Ascending aorta (tissue), 2 donors: ENCODE results near the gene MESD. TPM values are rescaled to one million over a fixed set of nuclear protein-coding genes. Genes with fewer than 3 reads are reported as not detected.

Source experiments
- DNase-seq, 2 donors: peaks; one replicate each; pipeline ENCODE4 v3.0.0-alpha.2; 2019; ENCODE audit warnings: low spot score in 2 of 2
- H3K27ac ChIP-seq, 2 donors: fragments of 200-600 bp; sonication (generic); one replicate each; pipeline ENCODE4 v1.5.1; 2016 to 2017; ENCODE audit warnings: mild to moderate bottlenecking in 1 of 2
- H3K27me3 ChIP-seq: fragments of 200-600 bp; sonication (generic); one replicate; pipeline ENCODE4 v1.5.1; 2017
- H3K36me3 ChIP-seq, 2 donors: fragments of 200-600 bp; sonication (generic); one replicate each; pipeline ENCODE4 v1.5.1; 2016
- H3K4me1 ChIP-seq, 2 donors: fragments of 200-600 bp; sonication (generic); one replicate each; pipeline ENCODE4 v1.5.1; 2016 to 2017; ENCODE audit warnings: mild to moderate bottlenecking in 1 of 2
- H3K4me3 ChIP-seq, 2 donors: fragments of 200-600 bp; sonication (generic); one replicate each; pipeline ENCODE4 v1.5.1; 2016 to 2017; ENCODE audit warnings: mild to moderate bottlenecking in 1 of 2
- H3K9me3 ChIP-seq, 2 donors: fragments of 200-600 bp; sonication (generic); one replicate each; pipeline ENCODE4 v1.5.1; 2016
- CTCF ChIP-seq, 3 experiments: fragments of 200-600 bp in 2 of 3; fragments of 450-650 bp in 1 of 3; sonication (generic) in 2 of 3; IDR thresholded peaks; one replicate each; pipeline ENCODE4 v1.5.1; 2016 to 2019; ENCODE audit warnings: antibody characterized with exemption in 3 of 3, mild to moderate bottlenecking in 1 of 3, moderate library complexity in 1 of 3
- intact Hi-C: fragments of 100-400 bp; cut with DNase I; formaldehyde crosslinking; loops from one replicate; pipeline ENCODE4 v1.15.1; 2023
- total RNA-seq: library from RNA; depleted of rRNA; stranded (reverse); fragments of >200 nt; gene quantifications from one replicate; pipeline ENCODE4 v1.1.0, GENCODE V29; 2016

The MESD gene
- total RNA-seq, 1 donor from 2014 or later: 6.4 TPM

- peaks cover 0 to 29% of the 10 kb centered on the region in 2 donors for H3K4me1 ChIP-seq
- peak overlapping the region; percentile 70 to 95 for H3K4me3 ChIP-seq
- no peak for TF ChIP-seq CTCF (IDR thresholded peaks at IDR 0.05)
- no peaks in the 10 kb centered on the region for H3K9me3 ChIP-seq
- intact Hi-C loops: loop anchor here (1.0 to 10.0 kb wide), 4 partner anchors 12 to 1064 kb away; no protein-coding TSS in a partner anchor
- no peak for DNase-seq
- H3K27me3 ChIP-seq: no peaks in the 10 kb centered on the region
- H3K27ac ChIP-seq: peak overlapping the region; percentile 91 to 92
- H3K36me3 ChIP-seq: no peaks in the 10 kb centered on the region
These were observed 520 bp downstream of the MESD start for GRCh38 chr15:80989081-80989517.

- DNase-seq: peak in 1 of 2 donors; percentile 19
- Histone ChIP-seq H3K4me1 (peaks cover 0 to 29% of the 10 kb centered on the region in 2 donors), H3K9me3 (no peaks in the 10 kb centered on the region), H3K27me3 (no peaks in the 10 kb centered on the region), H3K4me3 (peak overlapping the region; percentile 70 to 95), H3K36me3 (no peaks in the 10 kb centered on the region), H3K27ac (no peak overlapping the region)
- no peak for TF ChIP-seq CTCF (IDR thresholded peaks at IDR 0.05)
- intact Hi-C loops: loop anchor here (5.0 to 10.0 kb wide), 3 partner anchors 279 to 1063 kb away; no protein-coding TSS in a partner anchor
These were observed 1.3 kb downstream of the MESD start for GRCh38 chr15:80988148-80988796.

GRCh38 chr15:80986487-80986886, 3.1 kb downstream of the MESD start:
- TF ChIP-seq CTCF (IDR thresholded peaks at IDR 0.05): no peak
- intact Hi-C loops: loop anchor here (5.0 to 10.0 kb wide), 3 partner anchors 281 to 1062 kb away; no protein-coding TSS in a partner anchor
- Histone ChIP-seq H3K9me3 (no peaks in the 10 kb centered on the region), H3K27me3 (no peaks in the 10 kb centered on the region), H3K4me3 (no peak overlapping the region), H3K4me1 (peaks cover 0 to 29% of the 10 kb centered on the region in 2 donors), H3K36me3 (peaks cover 0 to 5% of the 10 kb centered on the region in 2 donors), H3K27ac (no peak overlapping the region)
- DNase-seq: peak in 1 of 2 donors; percentile 41

GRCh38 chr15:80985981-80986380, 3.6 kb downstream of the MESD start:
- no peak for TF ChIP-seq CTCF (IDR thresholded peaks at IDR 0.05)
- Histone ChIP-seq H3K9me3 (no peaks in the 10 kb centered on the region), H3K27ac (no peak overlapping the region), H3K4me1 (peaks cover 0 to 28% of the 10 kb centered on the region in 2 donors), H3K36me3 (peaks cover 1 to 10% of the 10 kb centered on the region in 2 donors), H3K4me3 (no peak overlapping the region), H3K27me3 (no peaks in the 10 kb centered on the region)
- intact Hi-C loops: loop anchor here (5.0 to 10.0 kb wide), 3 partner anchors 281 to 1061 kb away; no protein-coding TSS in a partner anchor
- peak in 1 of 2 donors; percentile 21 for DNase-seq

- Histone ChIP-seq H3K9me3 (no peaks in the 10 kb centered on the region), H3K27me3 (no peaks in the 10 kb centered on the region), H3K4me3 (no peak overlapping the region), H3K36me3 (peaks cover 12 to 19% of the 10 kb centered on the region in 2 donors), H3K4me1 (peaks cover 0 to 21% of the 10 kb centered on the region in 2 donors), H3K27ac (peak overlapping the region in 1 of 2 donors; percentile 36)
- peak in 1 of 2 donors; percentile 58 for DNase-seq
- no peak for TF ChIP-seq CTCF (IDR thresholded peaks at IDR 0.05)
- intact Hi-C loops: loop anchor here (5.0 to 10.0 kb wide), 3 partner anchors 282 to 1060 kb away; no protein-coding TSS in a partner anchor
These were observed 4.8 kb downstream of the MESD start for GRCh38 chr15:80984856-80985255.
